VCaP (cell line): ENCODE measurements around the gene DMRT3.

ENCODE experiments used
- H3K27ac ChIP-seq: fragments of 450-650 bp; 2 replicates; pipeline ENCODE4 v1.5.1; 2017
- TF ChIP-seq, protein P1 (sequence below): fragments of 450-650 bp; conservative IDR thresholded peaks from 2 replicates; pipeline ENCODE4 v1.5.1; 2017; ENCODE audit warnings: mild to moderate bottlenecking, moderate library complexity

DMRT3 gene

DNA sequence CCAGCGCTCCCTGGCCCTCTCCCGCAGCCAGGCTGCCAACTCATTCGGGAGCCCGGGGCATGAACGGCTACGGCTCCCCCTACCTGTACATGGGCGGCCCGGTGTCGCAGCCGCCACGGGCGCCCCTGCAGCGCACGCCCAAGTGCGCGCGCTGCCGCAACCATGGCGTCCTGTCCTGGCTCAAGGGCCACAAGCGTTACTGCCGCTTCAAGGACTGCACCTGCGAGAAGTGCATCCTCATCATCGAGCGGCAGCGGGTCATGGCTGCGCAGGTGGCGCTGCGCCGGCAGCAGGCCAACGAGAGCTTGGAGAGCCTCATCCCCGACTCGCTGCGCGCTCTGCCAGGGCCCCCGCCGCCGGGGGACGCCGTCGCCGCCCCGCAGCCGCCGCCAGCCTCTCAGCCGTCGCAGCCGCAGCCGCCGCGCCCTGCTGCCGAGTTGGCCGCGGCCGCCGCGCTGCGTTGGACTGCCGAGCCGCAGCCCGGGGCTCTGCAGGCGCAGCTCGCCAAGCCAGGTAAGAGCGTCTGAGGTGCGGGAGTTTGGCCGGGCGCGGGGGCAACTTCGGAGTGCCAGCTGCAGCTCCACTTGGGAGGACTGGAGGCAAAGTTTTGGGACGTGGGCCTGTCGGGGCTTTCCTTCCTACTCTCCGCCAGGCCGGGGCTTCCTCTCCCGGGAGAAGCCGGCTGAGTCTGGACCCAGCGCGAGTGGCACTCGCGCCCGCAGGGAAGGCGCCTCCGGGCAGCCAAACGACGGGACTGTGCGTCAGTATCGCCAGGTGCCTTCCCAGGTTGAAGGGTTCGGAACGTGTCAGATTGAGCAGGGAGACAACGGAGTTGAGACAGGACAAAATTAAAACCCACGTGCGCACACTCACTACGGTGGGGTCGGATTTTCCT is 735 bp downstream of the DMRT3 start:
- TF ChIP-seq, protein P1, sequence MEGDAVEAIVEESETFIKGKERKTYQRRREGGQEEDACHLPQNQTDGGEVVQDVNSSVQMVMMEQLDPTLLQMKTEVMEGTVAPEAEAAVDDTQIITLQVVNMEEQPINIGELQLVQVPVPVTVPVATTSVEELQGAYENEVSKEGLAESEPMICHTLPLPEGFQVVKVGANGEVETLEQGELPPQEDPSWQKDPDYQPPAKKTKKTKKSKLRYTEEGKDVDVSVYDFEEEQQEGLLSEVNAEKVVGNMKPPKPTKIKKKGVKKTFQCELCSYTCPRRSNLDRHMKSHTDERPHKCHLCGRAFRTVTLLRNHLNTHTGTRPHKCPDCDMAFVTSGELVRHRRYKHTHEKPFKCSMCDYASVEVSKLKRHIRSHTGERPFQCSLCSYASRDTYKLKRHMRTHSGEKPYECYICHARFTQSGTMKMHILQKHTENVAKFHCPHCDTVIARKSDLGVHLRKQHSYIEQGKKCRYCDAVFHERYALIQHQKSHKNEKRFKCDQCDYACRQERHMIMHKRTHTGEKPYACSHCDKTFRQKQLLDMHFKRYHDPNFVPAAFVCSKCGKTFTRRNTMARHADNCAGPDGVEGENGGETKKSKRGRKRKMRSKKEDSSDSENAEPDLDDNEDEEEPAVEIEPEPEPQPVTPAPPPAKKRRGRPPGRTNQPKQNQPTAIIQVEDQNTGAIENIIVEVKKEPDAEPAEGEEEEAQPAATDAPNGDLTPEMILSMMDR = peak; percentile 19; the same call in 1 of the 2 replicates
- H3K27ac ChIP-seq = no peak overlapping the region

DNA sequence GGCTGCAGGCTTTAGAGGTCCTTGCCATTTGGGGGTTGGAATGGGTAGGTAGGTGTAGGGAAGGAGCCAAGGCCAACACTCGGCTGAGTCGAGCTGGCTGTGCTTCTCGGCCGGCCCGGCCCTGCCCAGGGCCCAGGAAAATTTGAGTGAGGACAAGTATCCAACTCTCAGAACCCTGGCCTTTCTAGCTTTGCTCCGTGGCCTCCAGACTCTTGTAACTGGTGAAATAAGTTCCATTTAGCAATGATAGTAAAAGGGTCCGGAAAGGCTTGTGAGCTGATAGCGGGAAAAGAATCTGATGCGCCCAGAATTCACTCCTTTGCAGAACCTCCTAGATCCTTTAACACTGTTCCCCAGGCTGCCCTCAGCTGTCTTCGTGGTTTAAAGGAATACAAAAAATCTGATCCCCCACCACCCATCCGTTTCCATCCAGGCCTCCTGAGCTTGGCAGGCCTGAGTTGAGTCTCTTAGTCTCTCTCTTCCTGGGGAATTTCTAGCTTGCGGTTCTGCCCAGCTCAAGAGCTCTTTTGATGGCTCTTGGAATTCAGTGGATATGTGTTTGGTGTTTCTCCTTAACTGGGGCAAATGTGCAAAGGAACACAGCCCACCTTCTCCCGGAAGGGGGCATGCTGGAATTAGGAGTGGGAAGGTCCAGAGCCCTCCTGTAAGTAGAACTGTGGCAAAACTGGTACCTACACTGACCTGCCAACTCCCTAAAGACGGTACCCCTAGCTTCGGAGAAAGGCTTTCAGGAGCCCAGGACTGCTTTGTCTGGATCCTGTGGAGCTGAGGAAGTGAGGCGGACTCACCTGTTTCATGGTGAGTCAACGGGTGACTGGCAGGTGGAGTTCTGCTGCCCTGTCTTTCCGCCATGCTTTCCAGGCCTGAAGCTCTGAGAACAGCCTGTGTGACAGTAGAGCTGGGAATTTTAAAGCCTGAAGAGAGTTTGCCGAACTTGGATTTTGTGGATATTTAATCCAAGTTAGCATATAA is 1.7 kb downstream of the DMRT3 start:
- TF ChIP-seq, protein P1 = no peak
- H3K27ac ChIP-seq = no peak overlapping the region

DNA sequence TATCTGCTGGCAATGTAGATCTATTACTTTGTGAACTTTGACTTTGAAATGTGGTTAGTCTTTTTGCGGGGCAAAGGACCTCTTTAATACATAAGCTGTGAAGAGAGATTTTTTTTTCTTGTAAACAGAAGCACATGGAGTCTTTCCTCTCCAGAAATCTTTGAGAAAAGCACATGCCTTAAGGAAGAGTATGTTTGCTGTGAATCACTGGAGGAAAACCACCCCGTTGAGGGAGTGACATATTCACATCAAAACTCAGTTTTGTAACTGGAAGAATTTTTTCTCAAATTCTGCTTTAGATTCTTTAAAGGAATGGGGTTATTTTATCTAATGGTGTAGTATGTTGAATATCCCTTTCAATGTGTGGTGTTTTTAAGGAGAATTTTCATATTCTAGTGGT is 3.5 kb downstream of the DMRT3 start:
- H3K27ac ChIP-seq = no peak overlapping the region
- TF ChIP-seq, protein P1 = no peak

DNA sequence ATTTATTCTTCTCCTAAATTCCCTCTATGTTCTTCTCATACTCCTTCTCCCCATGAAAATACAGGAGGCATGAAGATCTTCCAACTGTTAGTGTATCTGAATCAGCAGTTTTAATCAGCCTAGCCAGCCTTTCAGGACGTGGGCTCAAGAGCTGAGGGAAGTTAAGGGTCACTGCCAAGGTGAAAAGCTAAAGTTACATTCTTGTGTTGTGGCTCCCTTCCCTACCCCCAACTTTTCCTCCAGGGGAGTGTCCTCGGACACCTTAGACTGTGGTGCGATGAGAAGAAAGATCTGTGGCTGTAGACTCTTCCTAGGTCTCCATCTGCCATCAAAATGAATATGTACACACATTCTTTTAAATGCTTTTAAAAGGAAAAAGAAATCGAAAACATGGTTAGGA is 4.2 kb downstream of the DMRT3 start:
- H3K27ac ChIP-seq = no peak overlapping the region
- TF ChIP-seq, protein P1 = no peak

DNA sequence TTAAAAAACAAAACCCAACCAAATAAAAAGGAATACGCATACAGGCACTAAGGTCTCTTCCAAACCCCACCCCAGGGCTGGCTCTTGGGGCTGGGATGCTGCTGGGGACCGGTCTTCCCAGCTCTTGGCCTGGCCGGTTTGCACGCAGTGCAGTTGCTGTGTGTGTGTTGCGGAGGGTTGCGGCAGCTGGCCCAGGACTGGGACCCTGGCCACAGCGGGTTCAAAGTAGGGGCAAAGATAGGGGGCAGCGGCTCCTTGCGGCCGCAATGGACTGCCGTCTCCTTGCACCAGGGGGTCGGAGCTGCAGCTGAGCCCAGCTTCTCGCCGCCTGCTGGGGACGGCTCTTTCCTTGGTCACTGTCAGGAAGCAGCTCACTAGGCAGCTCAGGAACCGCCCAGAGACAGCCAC is 5.0 kb downstream of the DMRT3 start:
- TF ChIP-seq, protein P1 = no peak
- H3K27ac ChIP-seq = no peak overlapping the region

DNA sequence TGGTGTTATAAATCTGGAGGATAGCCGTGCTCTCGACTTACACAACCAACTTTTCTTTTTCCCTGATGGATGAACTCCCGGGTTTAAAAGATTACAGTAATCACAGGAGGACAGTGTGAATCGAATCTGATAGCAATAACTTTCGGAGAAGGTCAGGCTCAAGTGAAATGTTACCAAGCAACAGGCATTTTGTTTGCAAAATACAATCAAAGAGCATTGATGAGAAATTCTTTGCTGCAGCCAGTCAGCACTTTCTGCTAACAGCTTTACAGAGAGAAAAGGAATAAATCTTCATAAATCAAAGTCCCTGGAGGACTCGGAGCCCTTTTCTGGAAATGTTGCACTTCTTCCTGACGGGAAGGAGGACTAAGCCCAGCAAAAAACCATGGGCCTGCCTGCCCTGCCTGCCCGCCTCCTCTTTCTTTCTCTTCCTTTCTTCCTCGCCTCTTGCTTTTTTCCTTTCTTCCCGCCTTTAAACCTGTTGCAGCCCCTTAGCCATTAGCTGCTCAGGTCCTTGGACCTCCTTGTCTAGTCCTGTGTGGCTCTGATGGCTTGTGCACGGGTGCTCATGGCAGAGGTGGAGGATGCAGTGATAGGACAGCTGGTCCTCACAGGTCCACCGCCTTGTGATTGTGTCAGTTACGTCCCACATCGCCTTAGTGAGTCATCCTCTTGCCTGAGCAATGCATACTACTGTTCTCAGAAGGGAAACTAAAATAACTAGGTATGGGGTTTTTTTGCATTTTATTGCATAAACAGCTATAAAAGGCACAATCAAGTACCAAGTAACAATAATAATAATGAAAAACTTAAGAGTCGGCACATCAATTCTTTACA is 6.2 kb downstream of the DMRT3 start:
- no peak overlapping the region for H3K27ac ChIP-seq
- TF ChIP-seq, protein P1 = no peak
